NCI-H2227 (cell line): ENCODE results near the gene SH3PXD2A.
A peak's percentile ranks its signal among the peaks of the same experiment; 100 is the strongest.
"Not testable (repeated sequence)": the region's sequence is repeated elsewhere in the genome, so short reads cannot be mapped to it uniquely, and the experiment has no call there.

Experiments
- DNase-seq: peaks from one replicate; lab custom pipeline; 2025; ENCODE audit not compliant: unreplicated experiment; lab: John Stamatoyannopoulos, UW

SH3PXD2A gene

DNA sequence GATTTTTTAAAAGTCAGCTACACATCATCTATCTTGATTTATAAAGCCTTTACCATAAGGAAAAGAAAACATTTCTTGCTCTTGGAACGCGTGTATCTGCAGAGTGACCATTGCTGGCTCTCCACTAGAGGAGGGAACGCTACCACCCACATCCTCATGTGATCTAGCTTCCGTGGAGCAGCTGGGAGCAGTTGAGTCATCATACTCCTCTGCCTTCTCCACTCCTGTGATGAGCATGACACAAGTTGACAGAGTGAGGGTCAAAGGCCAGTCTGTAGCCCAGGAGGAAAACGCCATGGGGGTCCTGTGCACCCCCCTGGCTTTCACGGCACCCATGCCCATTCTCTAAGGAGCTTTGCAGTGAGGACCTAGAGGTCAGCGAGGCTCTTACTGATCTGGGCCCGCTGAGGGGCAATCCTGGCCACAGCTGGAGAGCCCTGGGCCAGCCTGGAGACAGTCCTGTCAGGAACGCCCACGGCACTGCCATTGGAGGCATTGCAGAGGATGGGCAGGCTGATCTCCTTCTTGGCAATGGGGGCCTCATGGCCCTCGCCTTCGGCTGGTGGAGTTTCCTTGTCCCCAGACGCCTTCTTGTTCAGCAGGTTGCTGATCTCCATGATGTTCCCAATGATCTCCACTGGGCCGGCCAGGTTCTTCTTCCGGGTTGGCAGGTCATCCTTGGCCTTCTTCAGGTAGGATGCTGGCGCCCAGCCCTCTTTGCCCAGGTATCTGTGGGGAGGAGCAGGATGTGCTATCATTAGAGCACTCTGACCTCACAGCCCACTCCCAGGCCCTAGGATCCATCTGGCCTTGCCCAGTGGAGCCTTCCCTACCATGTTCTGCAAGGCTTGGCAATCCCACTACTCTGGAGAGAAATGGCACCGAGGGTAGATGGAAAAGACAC lies 242.7 kb downstream of the SH3PXD2A start:
- DNase-seq = no peak

DNA sequence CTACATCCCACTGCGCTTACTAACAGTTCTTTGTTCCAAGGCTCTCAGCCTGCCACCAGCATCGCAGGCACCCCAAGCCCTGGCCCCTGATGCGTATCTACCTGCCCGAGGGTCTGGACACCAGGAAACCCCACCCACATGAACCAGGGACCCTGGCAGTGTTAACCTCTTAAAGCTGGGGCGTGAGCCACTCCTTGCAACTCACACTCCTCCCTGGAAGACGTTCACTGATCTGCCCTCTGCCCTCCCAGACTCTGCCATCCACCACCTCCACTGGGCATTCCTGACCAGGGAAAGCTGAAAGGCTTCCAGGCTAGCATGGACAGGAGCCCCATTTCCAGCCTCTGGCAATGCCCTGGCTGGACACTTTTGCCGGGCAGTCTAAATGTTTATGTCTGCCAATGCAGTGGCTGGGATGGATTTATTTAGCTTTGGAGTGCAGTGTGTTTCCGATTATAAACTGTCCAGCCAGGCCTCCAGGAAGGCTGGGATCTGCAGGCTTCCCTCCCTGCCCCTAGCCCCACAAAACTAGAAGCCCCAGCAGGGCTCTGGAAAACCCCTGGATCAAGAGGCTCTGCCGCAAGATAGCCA lies 244.4 kb downstream of the SH3PXD2A start:
- no peak for DNase-seq

GRCh38 chr10:103610083-103610472 lies 245.3 kb downstream of the SH3PXD2A start:
- no peak for DNase-seq

GRCh38 chr10:103609231-103610082 lies 245.9 kb downstream of the SH3PXD2A start:
- DNase-seq = no peak

GRCh38 chr10:103608056-103608455 lies 247.3 kb downstream of the SH3PXD2A start:
- DNase-seq = not testable (repeated sequence)

DNA sequence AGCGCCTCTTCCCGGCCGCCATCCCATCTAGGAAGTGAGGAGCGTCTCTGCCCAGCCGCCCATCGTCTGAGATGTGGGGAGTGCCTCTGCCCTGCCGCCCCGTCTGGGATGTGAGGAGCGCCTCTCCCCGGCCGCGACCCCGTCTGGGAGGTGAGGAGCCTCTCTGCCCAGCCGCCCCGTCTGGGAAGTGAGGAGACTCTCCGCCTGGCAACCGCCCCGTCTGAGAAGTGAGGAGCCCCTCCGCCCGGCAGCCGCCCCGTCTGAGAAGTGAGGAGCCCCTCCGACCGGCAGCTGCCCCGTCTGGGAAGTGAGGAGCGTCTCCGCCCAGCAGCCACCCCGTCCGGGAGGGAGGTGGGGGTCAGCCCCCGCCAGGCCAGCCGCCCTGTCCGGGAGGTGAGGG lies 248.3 kb downstream of the SH3PXD2A start:
- DNase-seq = not testable (repeated sequence)

GRCh38 chr10:103606097-103606438 lies 249.3 kb downstream of the SH3PXD2A start:
- not testable (repeated sequence) for DNase-seq

DNA sequence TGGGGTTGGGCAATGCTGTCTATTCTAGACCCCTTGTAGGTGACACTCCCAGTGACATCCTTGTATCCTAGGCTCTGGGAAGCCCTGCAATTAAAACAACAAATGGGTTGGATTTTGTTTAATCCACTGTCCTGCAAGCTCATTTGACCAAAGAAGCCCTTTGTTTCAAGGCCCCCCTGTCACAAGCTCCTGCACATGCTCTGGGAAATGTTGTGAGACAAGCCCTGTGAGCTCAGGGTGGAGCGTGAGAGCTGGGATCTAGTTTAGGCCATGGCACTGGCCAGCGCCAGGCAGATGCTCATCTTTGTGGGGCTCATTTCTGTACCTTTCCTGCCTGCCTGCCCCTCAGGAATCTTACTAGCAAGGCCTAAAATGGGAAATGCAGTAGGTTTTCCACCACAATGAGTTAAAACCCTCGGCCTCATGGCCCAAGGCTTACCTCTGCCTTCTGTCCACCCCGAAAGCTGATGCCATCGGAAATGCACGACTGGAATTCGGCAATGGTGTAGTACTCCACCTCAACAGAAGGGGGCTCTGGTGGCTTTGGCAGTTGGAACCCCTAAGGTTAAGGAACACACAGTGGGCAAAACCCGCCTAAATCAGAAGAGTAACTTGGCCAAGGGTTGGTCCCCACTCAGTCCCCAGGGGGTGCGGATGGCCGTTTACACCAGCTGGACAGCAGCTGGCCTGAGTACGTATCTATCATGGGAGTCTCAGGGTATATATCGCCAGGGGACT lies 249.8 kb downstream of the SH3PXD2A start:
- no peak for DNase-seq

DNA sequence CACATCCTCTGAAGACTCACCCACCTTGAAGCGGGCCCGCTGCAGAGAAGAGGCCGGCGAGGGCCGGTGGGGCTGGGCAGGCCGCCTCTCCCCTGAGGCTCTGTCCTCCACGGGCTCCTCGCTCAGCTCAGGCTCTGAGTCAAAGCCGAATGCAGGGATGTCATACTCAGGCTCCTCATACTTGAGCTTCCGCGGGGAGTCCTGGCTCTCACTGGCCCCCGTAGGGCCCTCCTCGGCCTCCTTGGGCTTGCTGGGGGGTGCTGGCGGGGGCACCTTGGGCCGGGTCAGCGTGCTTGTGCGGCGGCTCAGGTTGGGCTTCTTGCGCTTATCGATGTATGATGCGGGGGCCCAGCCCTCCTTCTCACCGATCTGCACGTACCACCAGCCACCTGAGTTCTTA lies 252.0 kb downstream of the SH3PXD2A start:
- DNase-seq = no peak

DNA sequence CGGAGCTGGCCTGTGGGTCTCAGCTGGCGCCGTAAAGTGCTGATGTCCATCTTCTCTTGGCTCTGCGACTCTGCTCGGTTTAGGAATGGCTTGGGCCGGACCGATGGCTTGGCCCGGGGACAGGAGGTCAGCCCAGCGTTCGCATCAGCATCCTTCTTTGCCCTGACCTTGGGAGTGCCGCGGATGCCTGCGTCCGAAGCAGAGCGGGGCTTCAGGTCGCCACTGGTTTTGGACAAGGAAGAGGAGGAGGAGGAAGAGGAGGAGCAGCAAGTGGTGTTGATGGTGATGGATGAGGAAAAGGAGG lies 252.6 kb downstream of the SH3PXD2A start:
- DNase-seq = no peak

DNA sequence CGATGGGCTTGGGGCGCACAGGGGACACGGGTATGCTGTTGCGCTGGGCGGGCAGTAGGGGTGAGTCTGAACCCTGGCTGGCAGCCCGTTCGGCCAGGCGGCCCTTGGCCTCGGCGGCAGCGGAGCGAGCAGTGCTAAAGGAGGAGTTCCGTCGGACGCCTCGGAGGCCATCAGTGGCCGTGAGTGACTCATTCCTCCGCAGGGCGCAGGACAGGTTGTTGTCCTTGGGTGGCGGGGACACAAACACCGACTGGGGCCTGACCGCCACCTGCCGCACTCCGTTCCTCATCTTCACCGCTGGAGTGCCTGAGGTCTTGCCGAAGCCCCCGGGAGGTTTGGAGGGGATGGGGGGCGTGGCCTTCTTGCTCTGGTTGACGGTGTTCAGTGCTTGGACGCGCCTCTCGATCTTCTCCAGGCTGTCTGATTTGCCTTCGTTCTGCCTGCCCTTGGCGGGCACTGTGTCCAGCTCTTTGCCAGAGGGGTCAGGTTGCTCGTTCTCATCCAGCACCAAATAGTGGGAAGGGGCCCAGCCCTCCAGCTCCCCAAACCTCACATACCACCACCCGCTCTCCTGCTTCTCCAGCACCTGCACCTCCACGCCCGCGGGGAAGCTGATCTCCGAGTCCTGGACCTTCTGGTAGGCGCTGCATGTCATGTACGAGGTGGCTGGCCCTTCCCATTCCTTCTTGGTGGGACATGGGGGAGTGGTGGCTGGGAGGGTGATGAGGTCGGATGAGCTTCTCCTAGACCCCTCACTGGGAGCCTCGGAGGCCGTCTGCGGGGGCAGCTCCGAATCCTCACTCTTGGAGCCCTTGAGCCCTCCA lies 253.1 kb downstream of the SH3PXD2A start:
- DNase-seq = no peak

GRCh38 chr10:103600956-103601569 lies 254.3 kb downstream of the SH3PXD2A start:
- DNase-seq = no peak

GRCh38 chr10:103600325-103600724 lies 255.1 kb downstream of the SH3PXD2A start:
- no peak for DNase-seq

- DNase-seq = no peak
These were observed 255.5 kb downstream of the SH3PXD2A start for GRCh38 chr10:103599907-103600306.

GRCh38 chr10:103599211-103599610 lies 256.2 kb downstream of the SH3PXD2A start:
- DNase-seq = no peak

DNA sequence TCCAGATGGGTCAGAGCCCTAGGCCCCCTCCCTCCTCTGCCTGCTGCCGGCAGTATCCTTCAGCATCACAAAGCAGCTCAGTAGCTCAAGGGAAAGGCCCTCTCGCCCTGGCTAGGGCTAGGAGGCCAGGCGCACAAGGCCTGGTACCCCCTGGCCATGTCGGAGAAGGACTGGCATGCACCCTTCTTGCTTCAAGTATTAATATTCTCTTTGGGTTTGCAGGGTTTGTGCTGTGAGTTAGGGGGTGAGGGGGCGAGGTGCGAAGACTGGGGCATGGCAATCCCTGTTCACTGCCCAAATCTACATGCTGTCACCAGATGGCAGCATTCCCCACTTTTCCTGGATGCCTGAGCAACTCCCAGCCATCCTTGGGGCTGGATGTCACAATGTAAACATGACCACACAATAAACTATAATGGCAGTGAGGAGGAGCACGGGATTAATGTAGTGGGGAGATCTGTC lies 256.7 kb downstream of the SH3PXD2A start:
- DNase-seq = peak; percentile 69

DNA sequence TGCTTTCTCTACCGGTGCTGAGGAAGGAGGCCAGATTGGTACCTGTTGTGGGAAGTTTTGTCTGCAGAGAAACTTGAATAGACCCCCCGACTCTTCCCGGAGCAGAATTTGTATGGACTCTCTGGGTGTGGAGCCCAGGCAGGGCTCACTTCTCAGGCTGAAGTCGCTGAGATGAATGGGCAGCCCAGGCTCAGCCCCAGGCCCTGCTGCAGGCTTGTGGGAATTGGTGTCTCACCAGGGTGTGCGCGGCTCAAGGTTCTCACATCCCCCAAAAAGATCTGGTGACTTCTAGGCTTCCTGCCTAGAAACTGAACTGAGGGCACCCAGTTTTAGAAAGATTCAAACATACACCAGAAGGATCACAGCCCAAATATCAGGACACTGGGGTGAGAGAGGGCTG lies 258.4 kb downstream of the SH3PXD2A start:
- DNase-seq = no peak

- no peak for DNase-seq
These were observed 259.2 kb downstream of the SH3PXD2A start for GRCh38 chr10:103595933-103596726.

GRCh38 chr10:103593022-103593570 lies 262.3 kb downstream of the SH3PXD2A start:
- DNase-seq = no peak
